Right atrium auricular region (tissue), 2 donors: ENCODE data around the gene ODF2. TPM values are rescaled to one million over a fixed set of nuclear protein-coding genes. Genes with fewer than 3 reads are reported as not detected.
A peak's percentile ranks its signal among the peaks of the same experiment; 100 is the strongest.

Experiments used
- DNase-seq: peaks from one replicate; pipeline ENCODE4 v3.0.0-alpha.2; 2019; ENCODE audit warnings: low spot score
- H3K27ac ChIP-seq, 2 donors: fragments of 200-600 bp; sonication (generic); 1 replicate in 1 of 2; 2 replicates in 1 of 2; pipeline ENCODE4 v1.5.1; 2016 to 2019
- H3K27me3 ChIP-seq, 2 donors: fragments of 200-600 bp; sonication (generic); one replicate each; pipeline versions ENCODE4 v1.5.1 to v1.6.0; 2017 to 2019
- H3K36me3 ChIP-seq: fragments of 200-600 bp; sonication (generic); one replicate; pipeline ENCODE4 v1.5.1; 2016
- H3K4me1 ChIP-seq, 2 donors: fragments of 200-600 bp; sonication (generic); one replicate each; pipeline versions ENCODE4 v1.5.1 to v1.6.0; 2017 to 2019
- H3K4me3 ChIP-seq, 2 donors: fragments of 200-600 bp; sonication (generic); 1 replicate in 1 of 2; 2 replicates in 1 of 2; pipeline ENCODE4 v1.5.1; 2017 to 2019; ENCODE audit warnings: mild to moderate bottlenecking in 1 of 2, moderate library complexity in 1 of 2
- H3K9me3 ChIP-seq, 2 donors: fragments of 200-600 bp; sonication (generic); one replicate each; pipeline ENCODE4 v1.5.1; 2019
- total RNA-seq, 2 donors: library from RNA; depleted of rRNA; stranded (reverse); fragments of >200 nt; gene quantifications; one replicate each; pipeline ENCODE4 v1.1.0, GENCODE V29; 2016
- TF ChIP-seq, protein P1 (sequence below), 2 donors: fragments of 200-600 bp; sonication (generic); IDR thresholded peaks; one replicate each; pipeline ENCODE4 v1.5.1; 2019; ENCODE audit warnings: antibody characterized with exemption in 2 of 2

Gene ODF2
- total RNA-seq, 2 donors from 2014 or later, result 9.7 to 12.1 TPM

DNA sequence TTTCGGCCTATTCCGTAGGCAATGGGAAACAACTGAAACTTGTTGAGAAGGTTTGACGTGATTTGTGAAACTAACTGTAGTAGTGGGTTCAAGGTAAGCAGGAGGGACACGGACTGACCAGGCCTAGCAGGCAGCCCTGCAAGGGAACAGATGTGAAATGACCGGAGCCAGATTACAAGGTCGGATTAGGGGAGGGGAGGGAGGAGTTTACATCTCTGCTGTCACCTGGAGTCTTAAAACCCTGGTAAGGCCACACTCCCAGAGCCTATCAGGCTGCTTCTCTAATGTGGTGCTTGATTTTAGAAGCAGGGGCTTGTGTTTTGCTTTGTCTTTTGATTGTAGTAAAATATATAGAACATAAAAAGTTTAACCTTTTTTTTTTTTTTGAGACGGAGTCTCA, 93.1 kb downstream of the ODF2 start:
- Histone ChIP-seq H3K27me3 (no peaks in the 10 kb centered on the region), H3K4me1 (peaks cover 0 to 37% of the 10 kb centered on the region in 2 donors), H3K27ac (peak overlapping the region; percentile 99), H3K4me3 (no peak overlapping the region), H3K9me3 (no peaks in the 10 kb centered on the region), H3K36me3 (no peaks in the 10 kb centered on the region)
- no peak for DNase-seq
- TF ChIP-seq, protein P1, sequence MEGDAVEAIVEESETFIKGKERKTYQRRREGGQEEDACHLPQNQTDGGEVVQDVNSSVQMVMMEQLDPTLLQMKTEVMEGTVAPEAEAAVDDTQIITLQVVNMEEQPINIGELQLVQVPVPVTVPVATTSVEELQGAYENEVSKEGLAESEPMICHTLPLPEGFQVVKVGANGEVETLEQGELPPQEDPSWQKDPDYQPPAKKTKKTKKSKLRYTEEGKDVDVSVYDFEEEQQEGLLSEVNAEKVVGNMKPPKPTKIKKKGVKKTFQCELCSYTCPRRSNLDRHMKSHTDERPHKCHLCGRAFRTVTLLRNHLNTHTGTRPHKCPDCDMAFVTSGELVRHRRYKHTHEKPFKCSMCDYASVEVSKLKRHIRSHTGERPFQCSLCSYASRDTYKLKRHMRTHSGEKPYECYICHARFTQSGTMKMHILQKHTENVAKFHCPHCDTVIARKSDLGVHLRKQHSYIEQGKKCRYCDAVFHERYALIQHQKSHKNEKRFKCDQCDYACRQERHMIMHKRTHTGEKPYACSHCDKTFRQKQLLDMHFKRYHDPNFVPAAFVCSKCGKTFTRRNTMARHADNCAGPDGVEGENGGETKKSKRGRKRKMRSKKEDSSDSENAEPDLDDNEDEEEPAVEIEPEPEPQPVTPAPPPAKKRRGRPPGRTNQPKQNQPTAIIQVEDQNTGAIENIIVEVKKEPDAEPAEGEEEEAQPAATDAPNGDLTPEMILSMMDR (IDR thresholded peaks at IDR 0.05), result no peak

DNA sequence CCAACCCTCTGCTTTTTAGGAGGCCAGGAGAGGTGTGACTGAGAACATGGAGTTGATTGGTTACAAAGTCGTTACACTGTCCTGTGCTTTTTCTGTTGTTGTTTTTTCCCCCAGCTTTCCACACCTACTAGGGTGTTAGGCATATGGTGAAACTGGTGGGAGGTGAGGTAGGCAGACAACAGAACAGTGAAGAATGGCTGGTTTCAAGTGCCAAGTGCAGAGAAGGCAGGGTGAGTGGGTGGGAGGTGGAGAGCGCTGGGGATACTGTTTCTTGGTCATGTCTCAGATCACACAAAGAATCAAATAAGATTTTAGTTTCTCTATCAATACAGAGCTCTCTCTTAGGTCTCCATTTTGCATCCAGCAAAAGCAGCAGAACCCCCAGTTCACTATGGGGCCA, 94.4 kb downstream of the ODF2 start:
- TF ChIP-seq, protein P1 (IDR thresholded peaks at IDR 0.05), result no peak
- Histone ChIP-seq H3K36me3 (no peaks in the 10 kb centered on the region), H3K27ac (peak overlapping the region; percentile 99), H3K4me1 (peaks cover 0 to 51% of the 10 kb centered on the region in 2 donors), H3K27me3 (no peaks in the 10 kb centered on the region), H3K4me3 (no peak overlapping the region), H3K9me3 (no peaks in the 10 kb centered on the region)
- DNase-seq, result no peak

Other genes starting within 250 kb of the ODF2 start
- 10 to 100 TPM; 83.3 to 91.6 TPM for gene GOLGA2, start 180.0 kb upstream of the ODF2 start, total RNA-seq
- 10 to 100 TPM; 21.5 to 23.0 TPM for gene SWI5, start 179.7 kb upstream of the ODF2 start, total RNA-seq
- 10 to 100 TPM in 1 of 2 donors, 1 to 10 TPM in 1; 9.3 to 10.2 TPM for gene TRUB2, start 133.6 kb upstream of the ODF2 start, total RNA-seq
- 10 to 100 TPM; 31.4 to 33.6 TPM for gene COQ4, start 133.2 kb upstream of the ODF2 start, total RNA-seq
- 10 to 100 TPM; 16.6 to 26.9 TPM for gene SLC27A4, start 115.5 kb upstream of the ODF2 start, total RNA-seq
- gene URM1, start 84.6 kb upstream of the ODF2 start, total RNA-seq, result 10 to 100 TPM; 34.0 to 37.3 TPM
- gene CERCAM, start 35.1 kb upstream of the ODF2 start, total RNA-seq, result 10 to 100 TPM; 13.3 to 15.8 TPM
- 10 to 100 TPM; 14.4 to 18.1 TPM for gene GLE1, start 48.7 kb downstream of the ODF2 start, total RNA-seq
- 100 to 1,000 TPM; 233 to 270 TPM for gene SPTAN1, start 96.6 kb downstream of the ODF2 start, total RNA-seq
- 10 to 100 TPM; 23.1 to 33.1 TPM for gene DYNC2I2, start 200.8 kb downstream of the ODF2 start, total RNA-seq
- 100 to 1,000 TPM; 104 to 125 TPM for gene SET, start 233.2 kb downstream of the ODF2 start, total RNA-seq
- 1 to 10 TPM; 4.5 to 8.6 TPM for gene PKN3, start 246.5 kb downstream of the ODF2 start, total RNA-seq